ENCODE measurements around the gene WNT11.
A peak's percentile ranks its signal among the peaks of the same experiment; 100 is the strongest.

WNT11 gene

GRCh38 chr11:76237914-76238313, 31.6 kb upstream of the WNT11 start:
- DNase-seq (ENCODE audit: low read depth): no peak

- no peak for DNase-seq (ENCODE audit: low read depth)
These were observed 30.8 kb upstream of the WNT11 start for GRCh38 chr11:76237000-76237649.

DNA sequence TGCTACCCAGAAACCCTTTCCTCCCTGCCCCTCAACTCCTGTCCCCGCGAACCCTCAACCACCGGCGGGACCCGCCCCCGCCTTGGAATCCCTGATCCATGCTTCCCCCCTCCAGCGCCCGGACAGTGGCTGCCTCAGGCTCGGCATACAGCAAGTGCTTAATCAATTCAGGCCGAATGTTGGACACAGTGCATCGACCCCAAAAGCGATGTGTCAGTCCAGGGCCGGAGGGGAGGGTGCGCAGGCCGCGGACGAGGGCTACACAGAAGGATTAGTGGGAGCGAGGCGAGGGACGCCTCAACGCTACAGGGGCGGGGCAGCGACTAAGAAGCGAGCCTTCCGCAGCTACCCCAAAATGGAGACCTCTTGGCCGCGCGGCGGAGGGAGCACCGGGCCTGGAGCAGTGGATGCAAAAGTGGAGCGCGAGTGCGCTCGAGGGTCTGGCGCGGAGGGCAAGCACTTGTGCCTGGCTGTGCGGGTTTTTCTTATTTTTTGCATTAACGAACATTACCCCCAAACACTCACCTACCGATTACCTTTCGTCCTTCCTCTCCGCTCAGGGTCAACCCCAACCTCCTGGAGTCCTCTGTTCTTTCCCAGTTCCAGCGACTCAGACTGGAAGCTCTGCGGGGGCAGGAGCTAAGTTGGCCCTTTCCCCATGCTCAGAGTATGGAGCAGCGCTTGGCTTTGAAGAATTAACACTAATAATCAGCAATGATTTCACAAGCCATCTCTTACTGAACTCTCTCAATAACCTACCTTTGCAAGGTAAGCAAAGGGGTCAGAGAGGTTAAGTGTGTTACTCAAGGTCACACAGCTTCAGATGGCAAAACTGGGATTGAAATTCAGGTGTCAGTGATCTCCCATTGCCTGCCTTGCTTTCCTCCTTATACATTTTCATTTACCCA, 30.0 kb upstream of the WNT11 start:
- peak; percentile 22 for DNase-seq (ENCODE audit: low read depth)

DNA sequence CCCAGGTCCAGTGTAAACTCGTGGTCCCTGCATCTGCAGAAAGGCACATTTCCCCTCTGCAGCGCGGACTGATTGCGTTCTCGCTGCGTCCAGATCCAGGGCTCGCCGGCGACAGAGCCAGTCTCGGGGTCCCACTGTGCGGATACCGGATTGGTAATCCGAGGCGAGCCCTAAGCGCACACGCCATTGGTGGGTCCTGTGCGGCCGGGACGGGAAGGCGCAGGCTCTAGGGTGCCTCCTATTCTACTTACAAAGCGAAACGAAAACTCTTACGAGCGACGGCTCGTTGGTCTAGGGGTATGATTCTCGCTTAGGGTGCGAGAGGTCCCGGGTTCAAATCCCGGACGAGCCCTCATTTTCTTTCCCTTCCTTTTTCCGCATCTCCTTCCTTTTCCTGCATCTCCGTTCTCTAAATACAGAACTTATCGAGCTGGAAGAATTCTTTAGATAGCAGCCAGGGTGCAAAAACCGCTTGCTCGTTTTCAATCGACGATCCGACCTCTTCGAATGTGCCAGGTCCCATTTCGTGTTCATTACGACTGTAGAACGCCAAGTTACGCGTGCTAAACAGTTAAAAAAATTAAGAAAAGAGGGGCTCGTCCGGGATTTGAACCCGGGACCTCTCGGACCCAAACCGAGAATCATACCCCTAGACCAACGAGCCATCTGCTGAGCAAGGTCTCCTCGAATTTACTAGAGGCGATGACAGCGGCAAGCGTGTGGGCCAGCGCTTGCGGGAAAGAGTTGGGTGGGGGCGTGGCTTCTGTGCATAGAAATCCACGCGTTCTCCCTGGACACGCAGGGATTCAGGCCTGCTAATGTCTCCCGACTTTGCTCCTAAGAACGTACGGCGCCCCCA, 29.2 kb upstream of the WNT11 start:
- peak; percentile 88 for DNase-seq (ENCODE audit: low read depth)

DNA sequence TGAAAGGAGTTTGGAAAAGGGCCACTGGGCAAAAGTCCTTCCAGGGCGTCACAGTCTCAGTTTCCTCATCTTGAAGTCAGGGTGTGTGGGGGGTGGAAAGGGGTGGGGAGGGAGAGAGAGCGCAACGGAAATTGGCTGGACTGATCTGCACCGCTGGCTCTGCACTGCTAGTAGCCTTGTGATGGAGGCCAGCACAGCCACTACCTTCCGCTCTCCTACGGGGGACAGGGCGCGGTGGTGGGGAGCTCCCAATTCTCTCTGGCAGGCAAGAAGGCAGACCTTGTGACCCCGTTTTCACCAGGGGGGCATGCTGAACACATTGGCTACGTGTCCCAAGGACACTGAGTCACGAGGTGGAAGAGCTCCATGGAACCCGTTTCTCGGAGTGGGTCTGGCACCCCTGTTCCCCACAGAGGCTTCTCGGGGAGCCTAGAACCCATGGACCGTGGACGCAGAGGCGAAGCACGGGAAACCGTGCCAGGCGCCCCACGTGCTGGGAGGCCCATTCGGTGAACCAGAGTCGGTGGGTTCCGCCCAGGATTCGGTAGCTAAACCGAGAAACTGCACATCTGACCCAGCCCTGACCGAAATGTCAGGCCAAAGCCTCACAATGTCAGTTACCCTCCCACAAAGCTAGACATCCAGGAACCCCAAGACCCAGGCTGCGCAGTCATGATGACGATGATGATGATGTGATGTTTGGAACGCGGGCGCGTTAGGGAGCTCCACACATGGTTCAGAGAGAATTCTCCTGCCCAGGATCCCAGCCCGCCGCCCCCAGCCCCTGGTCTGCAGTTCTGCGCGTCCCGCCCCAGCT, 28.3 kb upstream of the WNT11 start:
- peak; percentile 29 for DNase-seq (ENCODE audit: low read depth)

GRCh38 chr11:76234021-76234415, 27.7 kb upstream of the WNT11 start:
- peak; percentile 39 for DNase-seq (ENCODE audit: low read depth)

DNA sequence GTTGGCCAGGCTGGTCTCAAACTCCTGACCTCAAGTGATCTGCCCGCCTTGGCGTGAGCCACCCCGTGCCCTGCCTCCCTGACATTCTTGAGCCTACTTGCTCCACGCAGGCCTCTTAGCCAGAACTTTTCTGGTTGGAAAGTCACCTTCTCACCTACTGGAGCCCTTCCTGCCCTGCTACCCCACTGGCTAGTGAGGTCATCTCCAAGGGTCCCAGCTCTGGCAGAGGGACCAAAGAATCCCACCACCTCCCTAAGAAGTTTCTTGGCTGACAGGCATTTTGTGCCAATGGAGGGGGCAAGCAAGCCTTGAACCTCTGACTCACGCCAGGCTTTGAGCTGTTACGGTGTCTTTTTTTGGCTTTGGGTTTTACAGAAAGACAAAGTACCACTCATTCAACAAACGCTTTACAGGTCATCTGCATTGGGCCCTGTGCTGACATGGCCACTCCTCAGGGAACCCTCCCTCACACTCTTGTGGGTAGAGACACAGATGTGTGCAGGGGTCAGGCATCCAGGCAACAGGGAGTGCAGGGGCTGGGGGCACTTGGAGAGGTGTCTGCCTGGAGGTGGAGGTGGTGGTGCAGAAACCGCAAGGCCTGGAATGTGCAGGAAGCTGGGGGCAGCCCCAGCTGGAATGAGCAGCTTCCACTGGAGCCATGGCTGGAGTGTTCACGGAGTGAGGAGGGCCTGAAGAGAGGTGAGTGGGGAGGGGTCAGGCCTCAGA, 27.1 kb upstream of the WNT11 start:
- DNase-seq (ENCODE audit: low read depth): no peak

DNA sequence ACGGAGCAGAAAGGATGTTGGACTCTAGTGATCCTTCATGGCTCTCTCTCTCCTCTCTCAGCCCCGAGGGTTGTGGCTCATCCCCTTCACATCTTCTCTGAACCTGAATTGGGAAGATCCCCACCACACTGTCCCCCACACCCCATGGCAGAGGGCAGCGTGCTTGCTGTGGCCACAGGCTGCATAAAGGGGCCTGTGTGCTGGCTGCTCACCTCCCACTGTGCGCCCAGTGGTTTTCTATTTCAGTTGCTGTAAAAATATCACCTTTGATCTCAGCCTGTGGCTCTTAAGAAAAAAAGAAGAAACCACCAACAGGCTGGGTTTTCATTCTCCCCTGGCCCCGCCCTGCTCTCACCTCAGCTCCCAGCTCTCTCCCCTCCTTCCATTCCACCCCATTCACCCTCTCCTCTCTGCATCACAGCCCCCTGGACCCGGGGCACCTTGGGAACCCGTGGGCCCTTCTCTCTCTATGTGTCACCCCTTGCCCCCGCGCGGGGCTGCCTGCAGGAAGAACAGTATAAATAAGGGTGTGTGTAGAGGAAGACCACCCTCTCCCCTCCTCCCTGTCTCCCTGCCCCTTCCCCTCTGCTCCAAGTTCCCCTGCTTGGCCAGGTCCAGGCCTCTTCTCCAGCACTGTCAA, 25.8 kb upstream of the WNT11 start:
- DNase-seq (ENCODE audit: low read depth): no peak

DNA sequence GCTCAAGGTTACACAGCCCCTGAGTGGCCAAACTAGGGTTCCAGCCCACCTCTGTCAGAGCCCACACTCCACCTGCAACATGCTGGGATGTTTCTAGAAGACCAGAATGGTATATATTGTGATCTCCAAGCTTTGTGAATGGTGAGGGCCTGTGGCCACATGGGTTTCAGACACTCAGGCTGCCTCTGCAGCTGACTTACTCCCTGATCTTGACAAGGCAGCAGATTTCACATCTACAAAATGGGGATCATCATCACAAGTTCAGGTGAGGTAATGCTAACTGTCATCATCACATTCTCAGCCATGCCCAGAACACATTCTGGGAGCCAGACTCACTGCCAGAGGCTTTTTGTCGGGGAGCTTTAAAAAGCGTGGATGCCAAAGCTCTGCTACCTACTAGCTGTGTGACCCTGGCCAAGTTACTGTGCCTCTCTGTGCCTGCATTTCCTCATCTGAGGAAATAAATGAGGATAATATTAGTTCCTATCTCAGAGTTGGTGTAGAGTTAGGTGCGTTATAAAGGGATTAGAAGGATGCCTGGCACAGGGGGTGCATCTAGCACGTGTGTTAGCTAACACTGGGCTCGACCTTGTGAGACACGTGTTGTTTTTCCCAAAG, 24.9 kb upstream of the WNT11 start:
- no peak for DNase-seq (ENCODE audit: low read depth)

- no peak for DNase-seq (ENCODE audit: low read depth)
These were observed 24.1 kb upstream of the WNT11 start for GRCh38 chr11:76230392-76230791.

DNA sequence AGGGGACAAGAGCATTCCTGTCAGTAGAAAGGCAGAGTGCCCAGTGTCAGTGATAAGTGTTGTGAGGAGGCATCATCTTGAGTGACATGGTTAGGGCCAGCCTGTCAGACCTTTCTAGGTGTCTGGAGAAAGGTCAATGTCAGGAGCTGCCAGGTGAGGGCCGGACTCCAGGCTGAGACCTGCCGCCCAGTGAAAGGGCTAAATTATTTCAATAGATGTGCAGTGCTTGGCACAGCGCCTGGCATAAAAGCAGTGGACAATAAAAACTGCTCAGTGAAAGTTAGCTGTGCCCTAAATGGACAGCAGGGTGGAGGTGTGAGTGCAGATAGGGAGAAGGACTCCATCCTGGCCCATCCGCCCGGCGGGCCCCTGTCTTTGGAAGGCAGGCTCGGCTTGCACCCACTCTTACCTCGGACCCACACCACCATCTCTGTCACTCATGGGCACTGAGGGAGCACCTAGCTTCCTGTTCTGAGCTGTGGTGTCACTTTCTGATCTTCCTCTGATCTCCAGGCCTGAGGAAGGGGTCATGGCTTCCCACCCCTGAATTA, 23.5 kb upstream of the WNT11 start:
- no peak for DNase-seq (ENCODE audit: low read depth)

DNA sequence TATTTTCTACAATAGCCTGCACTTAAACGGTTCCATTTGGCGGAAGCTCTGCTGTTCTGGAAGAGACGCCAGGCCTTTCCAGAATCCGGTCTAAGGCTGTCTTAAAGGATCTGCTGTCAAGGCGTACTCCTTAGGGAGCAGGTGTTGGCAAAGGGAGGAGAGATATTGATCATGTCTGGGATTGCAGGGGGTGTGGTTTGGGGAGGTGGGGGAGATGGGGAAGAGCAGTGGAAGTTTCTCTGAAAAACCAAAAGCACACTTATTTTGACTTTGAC, 22.5 kb upstream of the WNT11 start:
- no peak for DNase-seq (ENCODE audit: low read depth)

DNA sequence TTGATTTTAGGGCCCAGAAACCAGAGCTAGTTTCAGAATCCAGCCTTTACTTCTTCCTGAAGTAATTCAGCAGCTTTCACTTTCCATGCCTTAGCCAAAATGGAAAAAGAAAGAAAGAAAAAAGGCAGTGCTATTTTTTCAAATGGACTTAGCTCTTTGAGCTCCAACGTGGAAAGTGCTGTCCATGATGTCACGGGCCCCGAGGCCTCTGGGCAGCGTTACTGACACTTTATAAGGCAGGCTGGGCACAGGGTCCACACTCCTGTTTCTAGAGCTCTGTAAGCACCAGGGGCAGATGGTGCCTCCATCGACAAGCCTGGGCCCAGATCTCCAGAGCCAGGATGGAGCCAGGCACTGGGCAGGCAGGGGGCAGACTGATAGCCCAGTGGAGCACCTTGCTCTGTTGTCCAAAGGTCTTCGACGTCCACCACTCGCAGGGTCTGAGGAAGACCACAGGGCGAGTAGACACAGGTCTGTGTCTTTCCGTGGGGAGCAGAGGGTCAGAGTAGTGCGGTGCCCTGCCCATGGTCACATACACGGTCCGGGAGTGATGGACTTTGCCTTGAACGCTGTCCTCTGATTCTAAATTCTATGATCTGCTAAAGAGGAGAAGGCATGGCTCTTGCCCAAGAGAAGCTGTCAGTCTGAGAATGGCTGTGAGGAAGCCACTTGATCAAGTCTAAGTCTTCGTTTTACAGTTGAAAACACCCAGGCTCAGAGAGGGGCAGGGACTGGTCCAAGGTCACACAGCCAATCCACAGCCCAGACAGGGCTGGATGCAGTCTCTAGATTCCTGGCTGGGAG, 22.0 kb upstream of the WNT11 start:
- DNase-seq (ENCODE audit: low read depth): no peak

GRCh38 chr11:76226626-76227025, 20.3 kb upstream of the WNT11 start:
- no peak for DNase-seq (ENCODE audit: low read depth)

- DNase-seq (ENCODE audit: low read depth): no peak
These were observed 18.9 kb upstream of the WNT11 start for GRCh38 chr11:76225122-76225611.

- no peak for DNase-seq (ENCODE audit: low read depth)
These were observed 18.3 kb upstream of the WNT11 start for GRCh38 chr11:76224461-76225121.

GRCh38 chr11:76221365-76221764, 15.1 kb upstream of the WNT11 start:
- DNase-seq (ENCODE audit: low read depth): no peak

DNA sequence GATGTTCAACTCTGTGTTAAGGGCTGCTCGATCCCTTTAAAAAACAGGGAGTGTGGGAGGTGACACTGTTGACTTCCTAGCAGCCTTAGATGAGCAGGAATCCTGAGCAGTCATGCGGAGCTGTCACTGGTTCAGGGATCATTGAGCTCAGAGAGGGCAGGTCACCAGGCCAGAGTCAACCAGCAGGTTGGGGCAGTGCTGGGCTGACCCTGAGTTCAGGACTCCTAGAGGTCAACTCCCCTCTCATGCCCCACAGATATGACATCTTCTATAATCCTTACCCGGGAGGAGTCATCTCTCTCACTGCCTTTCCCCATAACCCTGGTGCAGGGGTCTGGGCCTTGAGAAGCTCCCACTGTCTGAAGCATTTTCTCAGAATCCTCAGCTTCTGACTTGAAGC, 12.9 kb upstream of the WNT11 start:
- DNase-seq (ENCODE audit: low read depth): no peak
